ENCODE measurements around the gene IGDCC3.

GRCh38 chr15:65349338-65349737 is 28.5 kb downstream of the IGDCC3 start:
- TF ChIP-seq JUNB (IDR thresholded peaks at IDR 0.05), result no peak
- no peak for TF ChIP-seq CTCF (IDR thresholded peaks at IDR 0.05)
- TF ChIP-seq POLR2A (IDR thresholded peaks at IDR 0.05; ENCODE audit: low read length), result no peak
- no peak for TF ChIP-seq HDAC2 (IDR thresholded peaks at IDR 0.05)
- TF ChIP-seq CEBPB (IDR thresholded peaks at IDR 0.05), result no peak
- no peak for TF ChIP-seq PHF8 (IDR thresholded peaks at IDR 0.05; ENCODE audit: borderline replicate concordance, low read depth)
- no peak for TF ChIP-seq CBX8 (IDR thresholded peaks at IDR 0.05)
- TF ChIP-seq CHD2 (IDR thresholded peaks at IDR 0.05; ENCODE audit: low read length, partially characterized antibody), result no peak
- TF ChIP-seq HMGXB4 (CRISPR knock-in tag; IDR thresholded peaks at IDR 0.05; ENCODE audit: borderline replicate concordance), result no peak
- TF ChIP-seq EP300 (IDR thresholded peaks at IDR 0.05), result no peak
- no peak for TF ChIP-seq RCOR1 (IDR thresholded peaks at IDR 0.05; ENCODE audit: low read depth, low read length)
- TF ChIP-seq MAX (IDR thresholded peaks at IDR 0.05), result no peak

All from A549 (cell line).